NB4 (cell line): ENCODE measurements around the gene PTPN3.

Source experiments
- MYC ChIP-seq: IDR thresholded peaks from 2 replicates; pipeline ENCODE4 v1.6.1; 2011; ENCODE audit warnings: low read depth, low read length
- POLR2A ChIP-seq: IDR thresholded peaks from 2 replicates; pipeline ENCODE4 v1.6.1; 2011; ENCODE audit warnings: mild to moderate bottlenecking; ENCODE audit not compliant: insufficient read length; ENCODE audit errors: extremely low read depth
- TF ChIP-seq, protein P1 (sequence below): IDR thresholded peaks from one replicate; pipeline ENCODE4 v1.5.1; 2012; ENCODE audit warnings: low read depth, low read length
- TF ChIP-seq, protein P2 (sequence below): IDR thresholded peaks from 2 replicates; pipeline ENCODE4 v1.6.1; 2011; ENCODE audit warnings: low read depth, low read length

DNA sequence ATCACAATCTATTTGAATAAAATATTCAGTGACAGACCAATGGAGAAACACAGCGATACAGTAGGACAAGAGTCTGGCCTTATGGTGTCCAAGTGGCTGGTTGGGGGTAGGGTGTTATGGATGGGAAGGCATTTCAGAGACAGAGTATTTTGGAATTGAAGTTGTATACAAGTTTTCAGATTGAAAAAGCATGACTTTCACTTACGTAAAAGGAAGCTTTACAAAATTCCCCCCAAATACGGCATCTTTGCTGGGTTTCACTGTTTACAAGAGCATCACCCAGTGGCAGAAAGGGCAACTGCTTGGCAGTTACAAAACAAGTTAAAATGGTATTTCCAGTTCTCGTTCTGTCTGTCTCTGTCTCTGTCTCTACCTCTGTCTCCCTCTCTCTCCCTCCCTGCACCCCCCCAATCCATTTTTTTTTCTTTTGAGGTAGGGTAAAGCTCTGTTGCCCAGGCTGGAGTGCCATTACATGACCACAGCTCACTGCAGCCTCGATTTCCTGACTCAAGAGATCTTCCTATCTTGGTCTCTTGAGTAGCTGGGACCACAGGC lies 86.2 kb downstream of the PTPN3 start:
- TF ChIP-seq POLR2A = no peak
- TF ChIP-seq, protein P1, sequence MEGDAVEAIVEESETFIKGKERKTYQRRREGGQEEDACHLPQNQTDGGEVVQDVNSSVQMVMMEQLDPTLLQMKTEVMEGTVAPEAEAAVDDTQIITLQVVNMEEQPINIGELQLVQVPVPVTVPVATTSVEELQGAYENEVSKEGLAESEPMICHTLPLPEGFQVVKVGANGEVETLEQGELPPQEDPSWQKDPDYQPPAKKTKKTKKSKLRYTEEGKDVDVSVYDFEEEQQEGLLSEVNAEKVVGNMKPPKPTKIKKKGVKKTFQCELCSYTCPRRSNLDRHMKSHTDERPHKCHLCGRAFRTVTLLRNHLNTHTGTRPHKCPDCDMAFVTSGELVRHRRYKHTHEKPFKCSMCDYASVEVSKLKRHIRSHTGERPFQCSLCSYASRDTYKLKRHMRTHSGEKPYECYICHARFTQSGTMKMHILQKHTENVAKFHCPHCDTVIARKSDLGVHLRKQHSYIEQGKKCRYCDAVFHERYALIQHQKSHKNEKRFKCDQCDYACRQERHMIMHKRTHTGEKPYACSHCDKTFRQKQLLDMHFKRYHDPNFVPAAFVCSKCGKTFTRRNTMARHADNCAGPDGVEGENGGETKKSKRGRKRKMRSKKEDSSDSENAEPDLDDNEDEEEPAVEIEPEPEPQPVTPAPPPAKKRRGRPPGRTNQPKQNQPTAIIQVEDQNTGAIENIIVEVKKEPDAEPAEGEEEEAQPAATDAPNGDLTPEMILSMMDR = peak; percentile 91
- TF ChIP-seq, protein P2, sequence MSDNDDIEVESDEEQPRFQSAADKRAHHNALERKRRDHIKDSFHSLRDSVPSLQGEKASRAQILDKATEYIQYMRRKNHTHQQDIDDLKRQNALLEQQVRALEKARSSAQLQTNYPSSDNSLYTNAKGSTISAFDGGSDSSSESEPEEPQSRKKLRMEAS = 0 out of 2 replicates have a peak, but pooled peaks have one; percentile 47
- TF ChIP-seq MYC = 0 out of 2 replicates have a peak, but pooled peaks have one; percentile 31
